22Rv1 (cell line): ENCODE measurements around the gene MAP4K4.

Experiments
- CTCF ChIP-seq: fragments of 450-650 bp; IDR thresholded peaks from 2 replicates; pipeline ENCODE4 v1.5.1; 2017; ENCODE audit warnings: mild to moderate bottlenecking
- ZFX ChIP-seq: fragments of 450-650 bp; IDR thresholded peaks from 2 replicates; pipeline ENCODE4 v1.6.1; 2017; ENCODE audit warnings: antibody characterized with exemption, borderline replicate concordance

- TF ChIP-seq CTCF (no peak), ZFX (no peak)
Observed at GRCh38 chr2:101678379-101678778, 19.1 kb upstream of the MAP4K4 start.
